ENCODE measurements around the gene ABCC1. TPM values are rescaled to one million over a fixed set of nuclear protein-coding genes. Genes with fewer than 3 reads are reported as not detected.

ABCC1 gene
- total RNA-seq, 1 experiment from 2014 or later: 61.9 TPM

- peaks cover 67% of the 10 kb centered on the region for H3K4me1 Mint-ChIP-seq
- ATAC-seq (no peak), DNase-seq (ENCODE audit: low spot score) (no peak)
- peaks cover 21% of the 10 kb centered on the region for H3K9me3 Mint-ChIP-seq
- ChIA-PET POLR2A (no interaction called here), CTCF (no interaction called here)
- no peak overlapping the region for H3K4me3 Mint-ChIP-seq
- peaks cover 30% of the 10 kb centered on the region for H3K36me3 Mint-ChIP-seq
- 0 out of 2 replicates have a peak overlapping the region, but pooled peaks have one; percentile 63 for H3K27ac Mint-ChIP-seq
- H3K27me3 Mint-ChIP-seq (ENCODE audit: low read depth): no peaks in the 10 kb centered on the region; the same call in 1 of the 2 replicates
- peak; percentile 60; the same call in 1 of the 2 replicates for TF ChIP-seq ZNF121 (CRISPR knock-in tag; IDR thresholded peaks at IDR 0.05)
- TF ChIP-seq KAT7 (CRISPR knock-in tag; IDR thresholded peaks at IDR 0.05; ENCODE audit: borderline replicate concordance): no peak
Measured at GRCh38 chr16:15967655-15968315, 18.4 kb downstream of the ABCC1 start.

- CTCF ChIA-PET: interaction anchor here (0.9 to 1.8 kb wide), 5 partner anchors 20 to 192 kb away, joined by 4 to 10 read pairs (median 5); no protein-coding TSS in a partner anchor
- ATAC-seq (peak; percentile 76), DNase-seq (ENCODE audit: low spot score) (peak; percentile 56)
- POLR2A ChIA-PET: interaction anchor here (0.9 to 1.7 kb wide), 4 partner anchors 20 to 82 kb away, joined by 3 to 6 read pairs (median 4); partner anchors contain the start of gene CEP20
- Mint-ChIP-seq H3K36me3 (peaks cover 25% of the 10 kb centered on the region), H3K4me3 (peak overlapping the region; percentile 59), H3K27ac (peak overlapping the region; percentile 99), H3K9me3 (peaks cover 14% of the 10 kb centered on the region), H3K4me1 (peaks cover 66% of the 10 kb centered on the region), H3K27me3 (ENCODE audit: low read depth) (no peaks in the 10 kb centered on the region)
- TF ChIP-seq E2F1 (CRISPR knock-in tag; IDR thresholded peaks at IDR 0.05) (no peak), NR3C1 (CRISPR knock-in tag; conservative IDR thresholded peaks at IDR 0.05; ENCODE audit: low read depth) (no peak), NFATC4 (CRISPR knock-in tag; IDR thresholded peaks at IDR 0.05) (no peak), SMAD3 (CRISPR knock-in tag; IDR thresholded peaks at IDR 0.05; ENCODE audit: borderline replicate concordance) (no peak), TEAD4 (CRISPR knock-in tag; IDR thresholded peaks at IDR 0.05) (no peak), CBFB (CRISPR knock-in tag; IDR thresholded peaks at IDR 0.05; ENCODE audit: low read depth) (no peak), USF2 (CRISPR knock-in tag; IDR thresholded peaks at IDR 0.05) (peak; percentile 97), HMGA2 (CRISPR knock-in tag; IDR thresholded peaks at IDR 0.05) (no peak), ZNF121 (CRISPR knock-in tag; IDR thresholded peaks at IDR 0.05) (no peak), ATF6 (CRISPR knock-in tag; IDR thresholded peaks at IDR 0.05) (no peak), MAX (CRISPR knock-in tag; IDR thresholded peaks at IDR 0.05) (peak; percentile 57), ZNF232 (CRISPR knock-in tag; IDR thresholded peaks at IDR 0.05) (no peak), ZNF263 (CRISPR knock-in tag; IDR thresholded peaks at IDR 0.05; ENCODE audit: low read depth) (no peak; the same call in 1 of the 2 replicates), RELA (CRISPR knock-in tag; IDR thresholded peaks at IDR 0.05; ENCODE audit: borderline replicate concordance) (no peak), ETV6 (CRISPR knock-in tag; IDR thresholded peaks at IDR 0.05) (no peak), FOXK1 (CRISPR knock-in tag; IDR thresholded peaks at IDR 0.05) (peak; percentile 41; the same call in 1 of the 2 replicates), NFYB (CRISPR knock-in tag; conservative IDR thresholded peaks at IDR 0.05; ENCODE audit: low read depth) (peak; percentile 70)
- TF ChIP-seq, protein P1, sequence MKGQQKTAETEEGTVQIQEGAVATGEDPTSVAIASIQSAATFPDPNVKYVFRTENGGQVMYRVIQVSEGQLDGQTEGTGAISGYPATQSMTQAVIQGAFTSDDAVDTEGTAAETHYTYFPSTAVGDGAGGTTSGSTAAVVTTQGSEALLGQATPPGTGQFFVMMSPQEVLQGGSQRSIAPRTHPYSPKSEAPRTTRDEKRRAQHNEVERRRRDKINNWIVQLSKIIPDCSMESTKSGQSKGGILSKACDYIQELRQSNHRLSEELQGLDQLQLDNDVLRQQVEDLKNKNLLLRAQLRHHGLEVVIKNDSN (CRISPR knock-in tag; IDR thresholded peaks at IDR 0.05): peak; percentile 97
- TF ChIP-seq, protein P2, sequence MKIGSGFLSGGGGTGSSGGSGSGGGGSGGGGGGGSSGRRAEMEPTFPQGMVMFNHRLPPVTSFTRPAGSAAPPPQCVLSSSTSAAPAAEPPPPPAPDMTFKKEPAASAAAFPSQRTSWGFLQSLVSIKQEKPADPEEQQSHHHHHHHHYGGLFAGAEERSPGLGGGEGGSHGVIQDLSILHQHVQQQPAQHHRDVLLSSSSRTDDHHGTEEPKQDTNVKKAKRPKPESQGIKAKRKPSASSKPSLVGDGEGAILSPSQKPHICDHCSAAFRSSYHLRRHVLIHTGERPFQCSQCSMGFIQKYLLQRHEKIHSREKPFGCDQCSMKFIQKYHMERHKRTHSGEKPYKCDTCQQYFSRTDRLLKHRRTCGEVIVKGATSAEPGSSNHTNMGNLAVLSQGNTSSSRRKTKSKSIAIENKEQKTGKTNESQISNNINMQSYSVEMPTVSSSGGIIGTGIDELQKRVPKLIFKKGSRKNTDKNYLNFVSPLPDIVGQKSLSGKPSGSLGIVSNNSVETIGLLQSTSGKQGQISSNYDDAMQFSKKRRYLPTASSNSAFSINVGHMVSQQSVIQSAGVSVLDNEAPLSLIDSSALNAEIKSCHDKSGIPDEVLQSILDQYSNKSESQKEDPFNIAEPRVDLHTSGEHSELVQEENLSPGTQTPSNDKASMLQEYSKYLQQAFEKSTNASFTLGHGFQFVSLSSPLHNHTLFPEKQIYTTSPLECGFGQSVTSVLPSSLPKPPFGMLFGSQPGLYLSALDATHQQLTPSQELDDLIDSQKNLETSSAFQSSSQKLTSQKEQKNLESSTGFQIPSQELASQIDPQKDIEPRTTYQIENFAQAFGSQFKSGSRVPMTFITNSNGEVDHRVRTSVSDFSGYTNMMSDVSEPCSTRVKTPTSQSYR (CRISPR knock-in tag; IDR thresholded peaks at IDR 0.05): no peak
Measured at GRCh38 chr16:15970202-15970601, 20.8 kb downstream of the ABCC1 start.

Data from WTC11 (cell line).